GM19351 (cell line): ENCODE data around the gene CD14.
"Not testable (repeated sequence)": the region's sequence is repeated elsewhere in the genome, so short reads cannot be mapped to it uniquely, and the experiment has no call there.

Experiments used
- ATAC-seq: cut with Tn5 transposase; IDR thresholded peaks from one replicate; pipeline ENCODE4 v1.9.1; 2021; ENCODE audit warnings: mild to moderate bottlenecking, moderate library complexity; ENCODE audit not compliant: unreplicated experiment

The CD14 gene

DNA sequence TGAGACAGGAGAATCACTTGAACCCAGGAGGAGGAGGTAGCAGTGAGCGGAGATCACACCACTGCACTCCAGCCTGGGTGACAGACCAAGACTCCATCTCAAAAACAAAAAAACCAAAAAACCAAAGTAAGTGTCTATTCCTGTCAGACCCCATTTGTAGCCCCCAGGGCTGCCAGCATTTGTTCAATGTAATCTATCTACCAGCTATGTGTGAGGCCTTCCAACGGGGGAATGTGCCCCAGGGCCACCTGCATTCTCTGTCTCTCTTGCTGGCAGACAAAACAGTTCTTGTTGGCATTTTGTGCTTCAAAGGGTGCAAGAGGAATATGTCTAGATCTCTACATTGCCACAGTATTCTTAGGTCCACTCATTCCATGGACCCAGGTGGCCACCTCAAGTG is 34.1 kb downstream of the CD14 start:
- no peak for ATAC-seq

DNA sequence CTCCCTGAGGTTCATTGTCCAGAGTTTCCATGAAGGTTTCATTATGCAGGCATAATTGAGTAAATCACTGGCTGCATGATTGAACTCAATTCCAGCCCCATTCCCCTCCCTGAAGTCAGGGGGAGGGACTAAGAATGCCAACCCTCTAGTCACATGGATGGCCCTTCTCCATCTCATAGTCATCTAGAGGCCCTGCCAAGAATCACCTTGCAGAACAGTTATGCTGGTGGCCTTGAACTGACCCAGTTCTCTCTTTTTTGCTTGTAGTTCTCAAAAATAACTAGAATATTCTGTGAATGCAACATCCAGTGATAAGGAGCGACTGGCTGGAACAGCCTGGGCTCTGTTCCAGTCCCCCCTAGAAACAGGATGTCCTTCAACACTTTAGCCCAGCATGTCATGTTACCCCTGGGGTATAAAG is 36.6 kb downstream of the CD14 start:
- no peak for ATAC-seq

DNA sequence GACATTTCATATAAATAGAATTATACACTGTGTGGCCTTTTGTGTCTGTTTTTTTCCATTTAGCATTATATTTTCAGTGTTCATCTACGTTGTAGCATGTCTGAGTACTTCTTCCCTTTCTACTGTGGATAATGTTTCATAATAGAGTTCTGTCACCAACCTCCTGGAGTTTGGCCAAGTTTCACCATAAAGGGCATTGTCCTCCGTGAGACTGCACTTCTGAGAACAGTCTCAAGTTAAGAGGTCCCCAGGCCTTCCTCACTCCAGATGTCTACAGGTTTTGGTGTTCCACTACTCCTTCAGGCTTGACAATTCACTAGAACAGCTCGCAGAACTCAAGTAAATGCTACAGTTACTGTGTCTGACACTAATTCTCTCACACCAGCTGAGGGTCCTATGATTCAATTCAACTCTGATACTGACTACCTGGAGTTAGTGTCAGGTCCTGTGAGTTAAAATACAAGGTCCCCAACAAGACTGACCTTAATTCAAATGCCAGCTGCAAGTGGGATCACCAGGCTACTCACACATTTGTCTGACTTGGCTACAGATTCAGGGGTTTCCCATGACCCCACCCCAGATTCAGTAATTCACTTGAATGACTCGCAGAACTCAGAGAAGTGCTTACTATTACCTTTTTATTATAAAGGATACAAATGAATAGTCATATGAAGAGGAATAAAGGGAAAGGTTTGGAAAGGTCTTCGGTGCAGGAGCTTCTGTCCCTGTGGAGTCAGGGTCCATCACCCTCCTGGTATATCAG is 37.3 kb downstream of the CD14 start:
- ATAC-seq, result no peak

DNA sequence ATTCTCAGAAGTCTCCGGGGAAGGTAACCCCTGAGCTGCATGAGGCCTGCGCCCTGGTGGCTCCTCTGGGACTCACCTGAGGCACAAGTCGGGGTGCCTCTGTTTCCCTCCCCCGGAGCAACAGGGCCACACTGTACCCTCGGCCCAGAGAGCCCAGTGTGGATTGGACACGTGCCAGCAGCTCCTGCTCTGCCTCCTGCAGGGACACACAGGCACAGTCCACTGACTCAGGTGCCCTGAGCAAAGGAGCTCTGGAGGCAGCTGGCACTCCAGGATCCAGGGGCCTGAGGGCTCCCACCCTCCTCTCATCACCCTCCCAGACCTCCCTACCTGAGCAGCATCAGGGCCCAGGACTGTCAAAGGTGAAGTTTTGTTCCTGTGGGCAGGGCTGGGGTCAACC is 38.8 kb downstream of the CD14 start:
- ATAC-seq, result no peak

DNA sequence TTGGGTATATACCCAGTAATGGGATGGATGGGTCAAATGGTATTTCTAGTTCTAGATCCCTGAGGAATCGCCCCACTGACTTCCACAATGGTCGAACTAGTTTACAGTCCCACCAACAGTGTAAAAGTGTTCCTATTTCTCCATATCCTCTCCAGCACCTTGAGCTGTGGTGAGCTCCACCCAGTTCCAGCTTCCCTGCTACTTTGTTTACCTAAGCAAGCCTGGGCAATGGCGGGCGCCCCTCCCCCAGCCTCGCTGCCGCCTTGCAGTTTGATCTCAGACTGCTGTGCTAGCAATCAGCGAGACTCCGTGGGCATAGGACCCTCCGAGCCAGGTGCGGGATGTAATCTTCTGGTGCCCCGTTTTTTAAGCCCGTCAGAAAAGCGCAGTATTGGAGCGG is 39.9 kb downstream of the CD14 start:
- ATAC-seq, result not testable (repeated sequence)

DNA sequence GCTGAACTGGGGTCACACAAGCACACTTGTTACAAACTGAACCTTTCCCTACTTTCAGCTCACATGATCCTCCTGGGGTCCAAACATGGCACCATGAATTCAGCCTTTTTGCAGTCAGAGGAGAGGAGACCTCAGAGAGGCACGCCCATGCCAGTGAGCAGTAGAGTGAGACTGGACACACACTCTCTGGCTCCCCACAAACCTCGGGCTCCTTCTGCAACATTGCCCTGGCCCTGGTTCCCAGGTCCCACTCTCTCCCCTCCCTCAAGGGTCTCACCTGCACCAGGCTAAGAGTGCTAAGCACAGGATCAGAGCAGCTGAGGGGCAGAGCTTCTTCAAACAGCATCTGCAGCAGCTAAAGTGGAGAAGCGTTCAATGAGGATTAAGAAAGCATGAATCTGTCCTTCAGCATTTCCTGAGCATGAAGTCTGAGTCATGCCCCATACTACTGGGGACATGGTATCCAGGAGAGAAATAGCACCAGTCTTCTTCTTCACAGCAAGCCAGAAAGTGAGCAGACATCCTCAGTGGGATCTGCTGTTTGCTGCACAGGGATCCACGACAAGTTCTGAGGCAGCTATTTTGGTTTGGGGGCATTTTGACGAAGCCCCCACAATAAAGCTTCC is 41.1 kb downstream of the CD14 start:
- no peak for ATAC-seq

DNA sequence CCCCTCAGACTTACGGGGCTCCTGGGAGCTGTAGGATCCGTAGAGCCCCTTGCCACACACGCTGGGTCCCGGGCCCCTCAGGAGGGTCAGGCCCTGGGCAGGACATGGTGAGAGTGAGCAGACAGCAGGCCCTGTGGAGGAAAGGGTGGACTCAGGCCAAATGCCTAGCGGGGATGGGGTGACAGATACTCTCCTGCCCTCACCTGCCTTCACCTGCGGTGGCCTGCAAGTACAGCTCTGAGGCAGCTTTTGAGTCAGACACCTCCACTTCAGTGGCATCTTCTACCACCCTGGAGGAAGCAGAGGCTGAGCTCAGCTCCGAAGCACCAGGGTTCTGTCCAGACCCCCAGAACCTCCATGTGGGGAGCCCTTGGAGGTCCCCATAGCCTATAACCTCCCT is 42.1 kb downstream of the CD14 start:
- no peak for ATAC-seq

DNA sequence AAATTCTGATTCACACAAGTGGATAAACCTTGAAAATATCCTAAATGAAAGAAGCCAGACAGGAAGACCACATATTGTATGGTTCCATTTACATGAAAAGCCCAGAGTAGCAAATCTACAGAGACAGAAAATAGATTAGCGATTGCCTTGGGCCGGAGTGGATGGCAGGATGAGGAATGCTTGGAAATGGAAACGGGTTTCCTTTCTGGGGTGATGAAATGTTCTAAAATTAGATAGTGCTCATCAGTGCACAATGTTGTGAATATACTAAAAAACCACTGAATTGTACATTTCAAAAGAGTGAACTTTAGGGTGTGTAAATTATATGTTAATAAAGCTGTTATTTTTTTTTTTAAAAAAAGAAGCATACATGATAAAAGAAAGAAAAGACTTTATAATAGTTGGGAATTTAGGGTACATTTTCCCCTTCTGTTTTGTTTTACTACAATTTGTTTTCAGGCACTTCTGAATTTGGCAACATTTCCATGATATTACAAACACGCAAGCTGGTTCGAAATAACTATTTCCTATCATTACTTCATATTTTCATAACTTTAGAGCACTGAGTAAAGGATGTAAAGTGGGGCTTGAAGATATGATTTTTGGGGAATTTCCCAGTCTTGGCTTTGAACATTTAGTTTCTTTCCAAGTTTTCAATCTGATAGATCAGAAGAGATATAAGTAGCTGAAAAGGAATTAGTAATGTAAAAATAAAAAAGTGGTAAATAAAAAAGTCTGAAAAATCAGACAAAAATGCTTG is 44.5 kb downstream of the CD14 start:
- no peak for ATAC-seq

DNA sequence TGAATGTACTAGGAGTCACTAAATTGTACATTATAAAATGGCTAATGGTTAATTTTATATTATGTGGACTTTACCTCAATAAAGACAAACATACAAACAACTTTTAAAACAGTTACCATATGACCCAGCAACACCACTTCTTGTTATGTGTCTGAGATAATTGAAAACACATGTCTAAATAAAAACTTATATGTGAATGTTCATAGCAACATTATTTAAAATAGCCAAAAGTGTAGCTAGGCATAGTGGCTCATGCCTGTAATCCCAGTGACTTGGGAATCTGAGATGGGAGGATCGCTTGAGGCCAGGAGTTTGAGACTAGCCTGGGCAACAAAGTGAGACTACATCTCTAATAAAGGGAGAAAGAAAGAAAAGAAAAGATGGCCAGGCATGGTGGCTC is 45.5 kb downstream of the CD14 start:
- no peak for ATAC-seq
